ENCODE measurements around the gene FOXK2. TPM values are rescaled to one million over a fixed set of nuclear protein-coding genes. Genes with fewer than 3 reads are reported as not detected.

FOXK2 gene
- total RNA-seq, 2 experiments from 2014 or later: 76.2 to 144 TPM

GRCh38 chr17:82495844-82496528 lies 23.5 kb upstream of the FOXK2 start:
- BruUV-seq (replicated peaks): no TSS peak
- POLR2A ChIA-PET: interaction anchor here (0.5 to 1.4 kb wide), 2 partner anchors 11 to 52 kb away, joined by 4 to 10 read pairs; no protein-coding TSS in a partner anchor
- Histone ChIP-seq H3K4me1 (ENCODE audit: insufficient read depth, low read length, poor library complexity, severe bottlenecking) (peaks cover 53% of the 10 kb centered on the region), H2AFZ (ENCODE audit: low read length) (no peak overlapping the region), H3K36me3 (ENCODE audit: insufficient read depth, low read length) (no peaks in the 10 kb centered on the region), H3K9me2 (ENCODE audit: insufficient read depth, low read length) (no peaks in the 10 kb centered on the region), H3K9me3 (ENCODE audit: low read length) (no peaks in the 10 kb centered on the region), H3K4me2 (ENCODE audit: low read length) (peak overlapping the region; percentile 66), H3K27ac (ENCODE audit: low read depth, low read length, poor library complexity, severe bottlenecking) (peak overlapping the region; percentile 52), H4K20me1 (ENCODE audit: insufficient read depth, low read length) (no peaks in the 10 kb centered on the region), H3K79me2 (ENCODE audit: insufficient read depth, low read depth, low read length) (no peaks in the 10 kb centered on the region), H3K4me3 (ENCODE audit: low read depth, low read length, poor library complexity, severe bottlenecking) (peak overlapping the region; percentile 66)
- DNase-seq (ENCODE audit: low spot score): no peak
- intact Hi-C loops (cut with micrococcal nuclease; ENCODE audit: unreplicated experiment): loop anchor here (2.0 to 10.0 kb wide), 3 partner anchors 37 to 201 kb away; partner anchors contain the start of genes HEXD, NARF and OGFOD3
- CTCF ChIA-PET (ENCODE audit: unreplicated experiment): interaction anchor here (1.0 to 1.5 kb wide), 3 partner anchors 9 to 39 kb away, joined by 3 to 6 read pairs (median 4); no protein-coding TSS in a partner anchor
- TF ChIP-seq EZH2phosphoT487 (IDR thresholded peaks at IDR 0.05; ENCODE audit: borderline replicate concordance, low read depth, low read length): no peak
- TF ChIP-seq CTCF (conservative IDR thresholded peaks at IDR 0.05; ENCODE audit: low read length): no peak

GRCh38 chr17:82496529-82497434 lies 22.8 kb upstream of the FOXK2 start:
- Histone ChIP-seq H3K9me2 (ENCODE audit: insufficient read depth, low read length) (no peaks in the 10 kb centered on the region), H4K20me1 (ENCODE audit: insufficient read depth, low read length) (no peaks in the 10 kb centered on the region), H3K4me3 (ENCODE audit: low read depth, low read length, poor library complexity, severe bottlenecking) (peak overlapping the region; percentile 66), H2AFZ (ENCODE audit: low read length) (peak overlapping the region; percentile 46), H3K36me3 (ENCODE audit: insufficient read depth, low read length) (no peaks in the 10 kb centered on the region), H3K79me2 (ENCODE audit: insufficient read depth, low read depth, low read length) (no peaks in the 10 kb centered on the region), H3K4me2 (ENCODE audit: low read length) (peak overlapping the region; percentile 66), H3K9me3 (ENCODE audit: low read length) (0 out of 2 replicates have a peak, but pooled peaks cover 4% of the 10 kb centered on the region), H3K4me1 (ENCODE audit: insufficient read depth, low read length, poor library complexity, severe bottlenecking) (peaks cover 51% of the 10 kb centered on the region), H3K27ac (ENCODE audit: low read depth, low read length, poor library complexity, severe bottlenecking) (peak overlapping the region; percentile 52)
- no peak for TF ChIP-seq CTCF (conservative IDR thresholded peaks at IDR 0.05; ENCODE audit: low read length)
- no peak for TF ChIP-seq EZH2phosphoT487 (IDR thresholded peaks at IDR 0.05; ENCODE audit: borderline replicate concordance, low read depth, low read length)
- DNase-seq (ENCODE audit: low spot score): peak; percentile 99
- intact Hi-C loops (cut with micrococcal nuclease; ENCODE audit: unreplicated experiment): loop anchor here (1.0 to 10.0 kb wide), 2 partner anchors 10 to 202 kb away; no protein-coding TSS in a partner anchor
- ChIA-PET CTCF (ENCODE audit: unreplicated experiment) (interaction anchor here (1.2 to 1.5 kb wide), 2 partner anchors 10 kb away, joined by 3 to 4 read pairs; no protein-coding TSS in a partner anchor), POLR2A (interaction anchor here (0.7 to 1.4 kb wide), 2 partner anchors 10 to 13 kb away, joined by 3 to 6 read pairs; no protein-coding TSS in a partner anchor)
- TSS peak; percentile 66 for BruUV-seq (replicated peaks)
